GM12878 (cell line): Measurements from ENCODE around the gene THAP3. TPM values are rescaled to one million over a fixed set of nuclear protein-coding genes. Genes with fewer than 3 reads are reported as not detected.

ENCODE experiments used
- ESRRA ChIP-seq: IDR thresholded peaks from 2 replicates; pipeline ENCODE4 v1.6.1; 2012; ENCODE audit warnings: mild to moderate bottlenecking, low read length, improper control_type of control experiment
- LARP7 ChIP-seq: fragments of 450-650 bp; IDR thresholded peaks from 2 replicates; pipeline ENCODE4 v1.6.1; 2017; ENCODE audit warnings: mild to moderate bottlenecking
- SREBF2 ChIP-seq: IDR thresholded peaks from 2 replicates; pipeline ENCODE4 v1.6.1; 2012; ENCODE audit warnings: mild to moderate bottlenecking, low read length
- TCF12 ChIP-seq: IDR thresholded peaks from 2 replicates; pipeline ENCODE4 v1.6.1; 2011; ENCODE audit warnings: low read depth, mild to moderate bottlenecking, low read length
- polyA plus RNA-seq, 11 experiments: library from polyadenylated mRNA; depleted of rRNA in 4 of 11; unstranded in 6 of 11; stranded (reverse) in 5 of 11; fragments of >200 nt; fragmentation: Nextera tagmentation in 4 of 11; fragmentation: Illumina TruSeq in 1 of 11; extraction: Ambion mirVana in 4 of 11; extraction: Trizol in 1 of 11; gene quantifications; 1 replicate in 1 of 11; 2 replicates in 10 of 11; pipeline versions ENCODE4 v1.2.1 to v1.2.3, GENCODE V29; 2011 to 2016; ENCODE audit warnings: inconsistent platforms in 2 of 11, missing spikeins in 2 of 11, low read depth in 1 of 11
- total RNA-seq, 4 experiments: library from RNA; depleted of rRNA in 3 of 4; stranded (reverse); fragments of >200 nt in 3 of 4; fragmentation: Illumina TruSeq in 1 of 4; extraction: Trizol in 1 of 4; gene quantifications; 2 replicates each; pipeline versions ENCODE4 v1.2.1 to v1.2.3, GENCODE V29; 2013 to 2021
- TF ChIP-seq, protein P1 (sequence below): fragments of 450-650 bp; IDR thresholded peaks from 2 replicates; pipeline ENCODE4 v1.6.1; 2017; ENCODE audit warnings: antibody characterized with exemption, mild to moderate bottlenecking, moderate library complexity
- TF ChIP-seq, protein P2 (sequence below): fragments of 450-650 bp; IDR thresholded peaks from 2 replicates; pipeline ENCODE4 v1.6.1; 2017; ENCODE audit warnings: mild to moderate bottlenecking, moderate library complexity

Gene THAP3
- total and polyA plus RNA-seq, 10 of the 15 experiments (the other 5 are each of a cell fraction or from before 2014, with no cell fraction given): 1.5 to 19.5 (median 11.9) TPM

DNA sequence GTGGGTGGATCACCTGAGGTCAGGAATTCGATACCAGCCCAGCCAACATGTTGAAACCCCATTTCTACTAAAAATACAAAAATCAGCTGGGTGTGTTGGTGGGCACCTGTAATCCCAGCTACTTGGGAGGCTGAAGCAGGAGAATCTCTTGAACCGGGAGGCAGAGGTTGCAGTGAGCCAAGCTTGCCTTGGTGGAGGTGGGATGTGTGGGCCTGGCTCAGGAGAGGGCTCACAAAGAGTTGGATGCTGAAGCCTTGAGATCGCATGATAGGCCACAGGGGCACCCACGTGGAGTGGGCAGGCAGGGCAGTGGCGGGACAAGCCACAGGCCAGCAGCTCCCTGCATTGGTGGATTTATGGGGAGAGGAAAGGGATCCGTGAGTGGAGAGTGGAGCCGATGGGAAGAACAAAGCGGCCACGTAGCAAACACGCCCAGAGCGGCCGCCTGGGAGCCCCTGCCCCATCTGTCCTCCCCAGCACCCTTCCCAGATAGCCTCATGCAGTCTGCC lies 4.4 kb downstream of the THAP3 start (continued):
- TF ChIP-seq, protein P1, sequence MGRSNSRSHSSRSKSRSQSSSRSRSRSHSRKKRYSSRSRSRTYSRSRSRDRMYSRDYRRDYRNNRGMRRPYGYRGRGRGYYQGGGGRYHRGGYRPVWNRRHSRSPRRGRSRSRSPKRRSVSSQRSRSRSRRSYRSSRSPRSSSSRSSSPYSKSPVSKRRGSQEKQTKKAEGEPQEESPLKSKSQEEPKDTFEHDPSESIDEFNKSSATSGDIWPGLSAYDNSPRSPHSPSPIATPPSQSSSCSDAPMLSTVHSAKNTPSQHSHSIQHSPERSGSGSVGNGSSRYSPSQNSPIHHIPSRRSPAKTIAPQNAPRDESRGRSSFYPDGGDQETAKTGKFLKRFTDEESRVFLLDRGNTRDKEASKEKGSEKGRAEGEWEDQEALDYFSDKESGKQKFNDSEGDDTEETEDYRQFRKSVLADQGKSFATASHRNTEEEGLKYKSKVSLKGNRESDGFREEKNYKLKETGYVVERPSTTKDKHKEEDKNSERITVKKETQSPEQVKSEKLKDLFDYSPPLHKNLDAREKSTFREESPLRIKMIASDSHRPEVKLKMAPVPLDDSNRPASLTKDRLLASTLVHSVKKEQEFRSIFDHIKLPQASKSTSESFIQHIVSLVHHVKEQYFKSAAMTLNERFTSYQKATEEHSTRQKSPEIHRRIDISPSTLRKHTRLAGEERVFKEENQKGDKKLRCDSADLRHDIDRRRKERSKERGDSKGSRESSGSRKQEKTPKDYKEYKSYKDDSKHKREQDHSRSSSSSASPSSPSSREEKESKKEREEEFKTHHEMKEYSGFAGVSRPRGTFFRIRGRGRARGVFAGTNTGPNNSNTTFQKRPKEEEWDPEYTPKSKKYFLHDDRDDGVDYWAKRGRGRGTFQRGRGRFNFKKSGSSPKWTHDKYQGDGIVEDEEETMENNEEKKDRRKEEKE: no peak
- no peak for TF ChIP-seq LARP7
- TF ChIP-seq TCF12: no peak
- no peak for TF ChIP-seq ESRRA
- TF ChIP-seq SREBF2: no peak
- TF ChIP-seq, protein P2, sequence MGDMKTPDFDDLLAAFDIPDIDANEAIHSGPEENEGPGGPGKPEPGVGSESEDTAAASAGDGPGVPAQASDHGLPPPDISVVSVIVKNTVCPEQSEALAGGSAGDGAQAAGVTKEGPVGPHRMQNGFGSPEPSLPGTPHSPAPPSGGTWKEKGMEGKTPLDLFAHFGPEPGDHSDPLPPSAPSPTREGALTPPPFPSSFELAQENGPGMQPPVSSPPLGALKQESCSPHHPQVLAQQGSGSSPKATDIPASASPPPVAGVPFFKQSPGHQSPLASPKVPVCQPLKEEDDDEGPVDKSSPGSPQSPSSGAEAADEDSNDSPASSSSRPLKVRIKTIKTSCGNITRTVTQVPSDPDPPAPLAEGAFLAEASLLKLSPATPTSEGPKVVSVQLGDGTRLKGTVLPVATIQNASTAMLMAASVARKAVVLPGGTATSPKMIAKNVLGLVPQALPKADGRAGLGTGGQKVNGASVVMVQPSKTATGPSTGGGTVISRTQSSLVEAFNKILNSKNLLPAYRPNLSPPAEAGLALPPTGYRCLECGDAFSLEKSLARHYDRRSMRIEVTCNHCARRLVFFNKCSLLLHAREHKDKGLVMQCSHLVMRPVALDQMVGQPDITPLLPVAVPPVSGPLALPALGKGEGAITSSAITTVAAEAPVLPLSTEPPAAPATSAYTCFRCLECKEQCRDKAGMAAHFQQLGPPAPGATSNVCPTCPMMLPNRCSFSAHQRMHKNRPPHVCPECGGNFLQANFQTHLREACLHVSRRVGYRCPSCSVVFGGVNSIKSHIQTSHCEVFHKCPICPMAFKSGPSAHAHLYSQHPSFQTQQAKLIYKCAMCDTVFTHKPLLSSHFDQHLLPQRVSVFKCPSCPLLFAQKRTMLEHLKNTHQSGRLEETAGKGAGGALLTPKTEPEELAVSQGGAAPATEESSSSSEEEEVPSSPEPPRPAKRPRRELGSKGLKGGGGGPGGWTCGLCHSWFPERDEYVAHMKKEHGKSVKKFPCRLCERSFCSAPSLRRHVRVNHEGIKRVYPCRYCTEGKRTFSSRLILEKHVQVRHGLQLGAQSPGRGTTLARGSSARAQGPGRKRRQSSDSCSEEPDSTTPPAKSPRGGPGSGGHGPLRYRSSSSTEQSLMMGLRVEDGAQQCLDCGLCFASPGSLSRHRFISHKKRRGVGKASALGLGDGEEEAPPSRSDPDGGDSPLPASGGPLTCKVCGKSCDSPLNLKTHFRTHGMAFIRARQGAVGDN: no peak
